Epithelial cell of proximal tubule (primary cell): ENCODE data around the gene PLP1. TPM values are rescaled to one million over a fixed set of nuclear protein-coding genes. Genes with fewer than 3 reads are reported as not detected.

ENCODE experiments used
- DNase-seq: peaks from one replicate; pipeline ENCODE4 v3.0.0-alpha.2; 2011; ENCODE audit warnings: low read depth
- H3K4me3 ChIP-seq: 2 replicates; pipeline ENCODE4 v1.5.1; 2011; ENCODE audit warnings: low read depth, mild to moderate bottlenecking, low read length
- CTCF ChIP-seq: conservative IDR thresholded peaks from 2 replicates; pipeline ENCODE4 v1.5.1; 2012; ENCODE audit warnings: low read depth, mild to moderate bottlenecking, low read length
- total RNA-seq: library from RNA; depleted of rRNA; stranded (reverse); fragments of >200 nt; gene quantifications from 2 replicates; pipeline ENCODE4 v1.2.3, GENCODE V29; 2015

Gene PLP1
- total RNA-seq = not detected in 2 replicates

- DNase-seq = no peak
- no peak within 1 kb of the TSS for H3K4me3 ChIP-seq
- TF ChIP-seq CTCF = no peak
Observed at GRCh38 chrX:103776546-103776945, at the start of gene PLP1. Gene PLP1, plus strand, starts transcription at chrX:103776840. Its CDS starts 156 bp downstream, at chrX:103776996.

- DNase-seq = no peak
Observed at GRCh38 chrX:103727115-103727514, 49.5 kb upstream of the PLP1 start.

GRCh38 chrX:103729015-103729414 lies 47.6 kb upstream of the PLP1 start:
- no peak overlapping the region for H3K4me3 ChIP-seq
- TF ChIP-seq CTCF = no peak
- no peak for DNase-seq

More at GRCh38 chrX:103727115-103727514, 49.5 kb upstream of the PLP1 start:
- no peak for TF ChIP-seq CTCF
- no peak overlapping the region for H3K4me3 ChIP-seq

GRCh38 chrX:103730147-103730795 lies 46.4 kb upstream of the PLP1 start:
- no peak for DNase-seq
- no peak overlapping the region for H3K4me3 ChIP-seq
- TF ChIP-seq CTCF = no peak

GRCh38 chrX:103730796-103731493 lies 45.7 kb upstream of the PLP1 start:
- TF ChIP-seq CTCF = no peak

GRCh38 chrX:103733017-103733416 lies 43.6 kb upstream of the PLP1 start:
- DNase-seq = no peak
- H3K4me3 ChIP-seq = no peak overlapping the region
- no peak for TF ChIP-seq CTCF

More at GRCh38 chrX:103730796-103731493, 45.7 kb upstream of the PLP1 start:
- H3K4me3 ChIP-seq = no peak overlapping the region
- DNase-seq = no peak
